ENCODE data around the gene GRIN2A.

- no peak for TF ChIP-seq ZNF24 (IDR thresholded peaks at IDR 0.05)
- TF ChIP-seq CBX1 (IDR thresholded peaks at IDR 0.05; ENCODE audit: low read depth) = no peak
- TF ChIP-seq TCF7 (IDR thresholded peaks at IDR 0.05; ENCODE audit: low read depth) = no peak
- TF ChIP-seq, protein P1, sequence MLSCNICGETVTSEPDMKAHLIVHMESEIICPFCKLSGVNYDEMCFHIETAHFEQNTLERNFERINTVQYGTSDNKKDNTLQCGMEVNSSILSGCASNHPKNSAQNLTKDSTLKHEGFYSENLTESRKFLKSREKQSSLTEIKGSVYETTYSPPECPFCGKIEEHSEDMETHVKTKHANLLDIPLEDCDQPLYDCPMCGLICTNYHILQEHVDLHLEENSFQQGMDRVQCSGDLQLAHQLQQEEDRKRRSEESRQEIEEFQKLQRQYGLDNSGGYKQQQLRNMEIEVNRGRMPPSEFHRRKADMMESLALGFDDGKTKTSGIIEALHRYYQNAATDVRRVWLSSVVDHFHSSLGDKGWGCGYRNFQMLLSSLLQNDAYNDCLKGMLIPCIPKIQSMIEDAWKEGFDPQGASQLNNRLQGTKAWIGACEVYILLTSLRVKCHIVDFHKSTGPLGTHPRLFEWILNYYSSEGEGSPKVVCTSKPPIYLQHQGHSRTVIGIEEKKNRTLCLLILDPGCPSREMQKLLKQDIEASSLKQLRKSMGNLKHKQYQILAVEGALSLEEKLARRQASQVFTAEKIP (CRISPR knock-in tag; IDR thresholded peaks at IDR 0.05; ENCODE audit: borderline replicate concordance) = no peak
- no peak for TF ChIP-seq CREB3 (CRISPR knock-in tag; IDR thresholded peaks at IDR 0.05)
- no peak for TF ChIP-seq ZNF281 (CRISPR knock-in tag; IDR thresholded peaks at IDR 0.05; ENCODE audit: borderline replicate concordance)
- no peak for TF ChIP-seq POLR2A (IDR thresholded peaks at IDR 0.05; ENCODE audit: insufficient read depth in 1 of 2, low read depth in 2 of 2, low read length in 2 of 2)
Measured at GRCh38 chr16:10151718-10152117, 30.5 kb downstream of the GRIN2A start.

Data from HepG2 (cell line).